Activated CD4-positive, CD25-positive, alpha-beta regulatory T cell treated with anti-CD3 and anti-CD28 coated beads, Interleukin-2, amount 50 U/mL, for 16 hours (primary cell): ENCODE data around the gene PFKL.
"Not testable (repeated sequence)": the region's sequence is repeated elsewhere in the genome, so short reads cannot be mapped to it uniquely, and the experiment has no call there.

ENCODE experiments used
- DNase-seq: peaks from one replicate; pipeline ENCODE4 v3.0.0-alpha.2; 2020; ENCODE audit warnings: low read depth, low spot score

Gene PFKL

GRCh38 chr21:44294391-44295162 lies 5.3 kb upstream of the PFKL start:
- DNase-seq: no peak

GRCh38 chr21:44295163-44295573 lies 4.7 kb upstream of the PFKL start:
- DNase-seq: no peak

- DNase-seq: no peak
Observed at GRCh38 chr21:44295646-44296045, 4.2 kb upstream of the PFKL start.

- DNase-seq: no peak
Observed at GRCh38 chr21:44296103-44296519, 3.7 kb upstream of the PFKL start.

GRCh38 chr21:44296916-44297315 lies 2.9 kb upstream of the PFKL start:
- DNase-seq: no peak

- peak; percentile 42 for DNase-seq
Observed at GRCh38 chr21:44297525-44298290, 2.1 kb upstream of the PFKL start.

GRCh38 chr21:44298301-44298700 lies 1.6 kb upstream of the PFKL start:
- DNase-seq: no peak

GRCh38 chr21:44299085-44299457 lies 782 bp upstream of the PFKL start:
- DNase-seq: no peak

GRCh38 chr21:44300262-44300959 lies 558 bp downstream of the PFKL start:
- no peak for DNase-seq

GRCh38 chr21:44301141-44301540 lies 1.3 kb downstream of the PFKL start:
- no peak for DNase-seq

GRCh38 chr21:44301961-44302406 lies 2.1 kb downstream of the PFKL start:
- no peak for DNase-seq

GRCh38 chr21:44302573-44303401 lies 2.9 kb downstream of the PFKL start:
- DNase-seq: not testable (repeated sequence)

- no peak for DNase-seq
Observed at GRCh38 chr21:44303490-44303981, 3.7 kb downstream of the PFKL start.

GRCh38 chr21:44304011-44304616 lies 4.3 kb downstream of the PFKL start:
- DNase-seq: no peak

- DNase-seq: no peak
Observed at GRCh38 chr21:44304877-44305293, 5.0 kb downstream of the PFKL start.

GRCh38 chr21:44305691-44306090 lies 5.8 kb downstream of the PFKL start:
- no peak for DNase-seq

GRCh38 chr21:44306936-44307704 lies 7.3 kb downstream of the PFKL start:
- no peak for DNase-seq

- no peak for DNase-seq
Observed at GRCh38 chr21:44310628-44311507, 11.0 kb downstream of the PFKL start.

- DNase-seq: no peak
Observed at GRCh38 chr21:44312089-44312488, 12.2 kb downstream of the PFKL start.
